ENCODE data around the gene PPP1R14B. TPM values are rescaled to one million over a fixed set of nuclear protein-coding genes. Genes with fewer than 3 reads are reported as not detected.

The PPP1R14B gene
- polyA plus RNA-seq, 3 donors, result 52.9 to 73.6 (median 68.0) TPM

DNA sequence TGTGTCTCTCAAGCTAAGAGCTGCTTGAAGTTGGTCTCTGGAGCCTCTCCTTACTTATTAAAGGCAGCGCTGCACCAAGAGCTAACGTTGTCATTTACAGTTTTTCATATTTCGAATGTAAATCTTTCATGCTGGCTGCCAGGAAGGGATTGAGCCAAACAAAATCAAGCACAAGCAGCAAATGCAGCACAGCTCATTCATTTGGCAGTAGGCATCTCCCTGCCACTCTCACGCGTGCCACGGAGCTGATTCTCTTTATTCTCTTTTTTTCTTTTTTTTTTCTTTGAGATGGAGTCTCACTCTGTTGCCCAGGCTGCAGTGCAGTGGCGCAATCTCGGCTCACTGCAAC, 13.8 kb downstream of the PPP1R14B start:
- no peak for DNase-seq (ENCODE audit: low read depth in 3 of 3, low spot score in 2 of 3)

GRCh38 chr11:64232182-64232966, 14.4 kb downstream of the PPP1R14B start:
- no peak for DNase-seq (ENCODE audit: low read depth in 3 of 3, low spot score in 2 of 3)

- no peak for DNase-seq (ENCODE audit: low read depth in 3 of 3, low spot score in 2 of 3)
Observed at GRCh38 chr11:64231546-64231945, 15.2 kb downstream of the PPP1R14B start.

GRCh38 chr11:64230985-64231365, 15.8 kb downstream of the PPP1R14B start:
- no peak for DNase-seq (ENCODE audit: low read depth in 3 of 3, low spot score in 2 of 3)

DNA sequence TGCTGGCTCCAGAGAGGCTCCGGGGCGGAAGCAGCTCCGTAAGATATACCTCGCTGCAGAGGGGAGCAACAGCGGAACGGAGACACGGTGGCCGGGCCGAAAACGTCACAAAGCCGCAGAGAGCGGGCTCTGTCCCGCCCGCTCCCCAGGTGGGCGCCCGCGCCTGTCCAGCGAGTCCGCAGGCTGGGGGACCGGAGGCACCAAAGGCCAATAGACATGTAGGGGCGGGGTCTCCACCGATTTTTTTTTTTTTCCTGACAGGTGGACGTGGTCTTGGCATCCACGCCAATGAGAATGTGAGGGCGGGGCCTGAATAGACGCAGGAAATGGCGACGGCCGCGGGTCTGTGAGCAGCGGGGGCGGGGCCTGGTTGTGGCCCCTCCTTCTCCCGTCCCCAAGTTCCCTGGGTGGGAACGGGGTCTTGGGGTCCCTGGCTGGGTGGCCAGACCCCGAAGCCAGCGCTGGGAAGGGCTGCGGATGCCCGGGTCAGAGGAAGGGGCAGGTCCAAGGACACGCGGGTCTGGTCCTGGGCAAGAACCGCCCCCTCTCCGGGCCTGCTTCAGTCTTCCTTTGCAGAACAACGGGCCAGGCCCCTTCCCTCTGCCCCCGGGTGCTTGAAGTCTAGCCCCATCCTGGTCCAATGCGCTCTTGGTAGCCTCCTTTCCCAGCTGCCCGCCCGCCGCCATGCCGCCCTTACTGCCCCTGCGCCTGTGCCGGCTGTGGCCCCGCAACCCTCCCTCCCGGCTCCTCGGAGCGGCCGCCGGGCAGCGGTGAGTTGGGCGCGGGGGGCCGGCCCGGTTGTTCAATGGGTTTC, 16.4 kb downstream of the PPP1R14B start, which contains the start of gene DNAJC4:
Gene DNAJC4, plus strand, starts transcription at position 378 of the 814 bp plus-strand sequence. Its CDS starts 307 bp downstream, at position 685.
- peak; percentile 87 to 94 (median 89) for DNase-seq (ENCODE audit: low read depth in 3 of 3, low spot score in 2 of 3)

DNA sequence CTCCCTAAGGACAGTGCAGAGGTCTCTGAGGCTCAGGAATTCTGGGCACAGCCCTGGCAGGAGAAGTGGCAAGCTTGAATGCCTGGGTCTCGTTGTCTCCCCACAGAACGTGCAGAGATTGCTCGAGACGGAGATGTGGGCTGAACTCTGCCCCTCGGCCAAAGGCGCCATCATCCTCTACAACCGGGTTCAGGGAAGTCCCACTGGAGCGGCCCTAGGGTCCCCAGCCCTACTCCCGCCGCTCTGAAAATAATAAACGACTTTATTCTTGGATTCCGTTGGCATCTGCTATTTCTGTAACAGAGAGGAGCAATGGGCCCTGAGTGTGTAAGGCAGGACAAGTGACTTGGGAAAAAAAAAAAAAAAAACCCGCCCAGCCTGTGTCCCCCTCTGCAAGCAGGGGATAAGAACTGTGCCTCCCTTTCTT, 17.0 kb downstream of the PPP1R14B start:
- no peak for DNase-seq (ENCODE audit: low read depth in 3 of 3, low spot score in 2 of 3)

- DNase-seq (ENCODE audit: low read depth in 3 of 3, low spot score in 2 of 3), result no peak
Observed at GRCh38 chr11:64229090-64229743, 17.5 kb downstream of the PPP1R14B start.

DNA sequence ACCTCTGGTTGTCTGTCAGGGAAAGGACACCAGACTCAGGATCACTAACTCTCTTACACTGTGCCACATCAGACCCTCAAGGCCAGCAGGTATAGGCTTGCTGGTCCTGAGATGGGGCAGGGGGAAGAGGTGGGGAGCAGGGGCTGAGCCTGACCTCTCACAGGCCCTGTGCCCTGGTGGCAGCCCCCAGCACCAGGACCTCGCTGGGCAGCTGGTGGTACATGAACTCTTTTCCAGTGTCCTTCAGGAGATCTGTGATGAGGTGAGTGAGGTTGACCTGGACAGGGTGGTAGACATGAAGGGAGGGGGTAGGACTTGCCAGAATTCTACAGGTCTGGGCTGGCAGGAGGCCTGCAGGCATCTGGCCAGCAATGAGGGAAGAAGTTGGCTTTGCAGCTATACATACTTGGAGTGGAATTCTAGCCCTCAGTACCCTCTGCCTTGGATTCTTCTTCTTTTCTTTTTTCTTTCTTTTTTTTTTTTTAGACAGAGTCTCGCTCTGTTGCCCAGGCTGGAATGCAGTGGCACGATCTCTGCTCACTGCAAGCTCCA, 19.3 kb downstream of the PPP1R14B start:
- DNase-seq (ENCODE audit: low read depth in 3 of 3, low spot score in 2 of 3), result no peak

DNA sequence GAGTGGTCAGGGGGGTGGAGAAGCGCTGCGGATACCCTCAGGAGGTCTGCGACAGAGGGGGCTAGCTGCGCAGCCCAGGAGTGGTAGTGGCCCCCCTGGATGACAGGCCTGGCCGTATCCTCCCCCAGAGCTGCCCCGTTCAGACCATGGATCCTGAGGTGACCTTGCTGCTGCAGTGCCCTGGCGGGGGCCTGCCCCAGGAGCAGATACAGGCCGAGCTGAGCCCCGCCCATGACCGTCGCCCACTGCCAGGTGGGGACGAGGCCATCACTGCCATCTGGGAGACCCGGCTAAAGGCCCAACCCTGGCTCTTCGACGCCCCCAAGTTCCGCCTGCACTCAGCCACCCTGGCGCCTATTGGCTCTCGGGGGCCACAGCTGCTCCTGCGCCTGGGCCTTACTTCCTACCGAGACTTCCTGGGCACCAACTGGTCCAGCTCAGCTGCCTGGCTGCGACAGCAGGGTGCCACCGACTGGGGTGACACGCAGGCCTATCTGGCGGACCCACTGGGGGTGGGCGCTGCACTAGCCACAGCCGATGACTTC, 20.2 kb downstream of the PPP1R14B start:
- DNase-seq (ENCODE audit: low read depth in 3 of 3, low spot score in 2 of 3), result no peak

GRCh38 chr11:64225608-64226506, 20.9 kb downstream of the PPP1R14B start, which contains the start of the genes NUDT22 and TRPT1:
NUDT22 (plus strand) TSS chr11:64226274; CDS start chr11:64226653, 379 bp downstream.
TRPT1 (minus strand) TSS chr11:64226186; CDS start chr11:64225860, 326 bp downstream.
- peak in 1 of 3 donors; percentile 74 for DNase-seq (ENCODE audit: low read depth in 3 of 3, low spot score in 2 of 3)

- no peak for DNase-seq (ENCODE audit: low read depth in 3 of 3, low spot score in 2 of 3)
Observed at GRCh38 chr11:64224891-64225607, 21.7 kb downstream of the PPP1R14B start.

DNA sequence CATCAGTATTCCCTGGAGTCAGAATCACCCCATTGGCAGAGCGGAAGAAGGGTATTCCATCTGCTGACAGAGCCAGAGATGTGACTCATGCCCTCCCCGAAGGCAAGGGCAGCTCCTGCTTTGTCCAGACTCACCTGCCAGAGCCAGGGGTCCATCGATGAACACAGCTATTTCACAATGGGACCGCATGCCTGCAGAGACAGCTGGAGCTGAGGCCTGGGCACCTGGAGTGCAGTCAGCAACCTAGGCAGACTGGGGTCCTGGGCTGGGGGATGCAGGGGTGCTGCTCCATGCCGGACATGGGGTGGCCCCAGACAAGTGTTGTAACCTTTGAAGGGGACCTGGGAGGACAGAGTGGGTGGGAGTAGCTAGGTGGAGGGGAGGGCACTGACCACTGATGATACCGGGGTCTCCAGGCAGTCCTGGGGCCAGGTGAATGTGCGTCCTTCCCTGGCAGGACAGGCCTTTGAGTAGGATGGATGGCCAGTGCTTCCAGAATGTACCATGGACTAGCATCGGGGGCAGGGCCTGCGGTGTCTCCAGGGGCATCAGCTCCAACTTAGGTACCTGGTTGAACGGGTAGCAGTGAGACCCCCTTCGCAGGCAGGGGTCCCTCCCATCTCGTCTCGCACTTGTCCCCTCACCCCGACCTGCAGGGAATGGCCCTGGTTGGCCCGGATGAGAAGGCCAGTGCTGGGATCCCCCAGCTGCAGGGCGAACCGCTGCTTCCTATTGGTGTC, 22.4 kb downstream of the PPP1R14B start:
- no peak for DNase-seq (ENCODE audit: low read depth in 3 of 3, low spot score in 2 of 3)

DNA sequence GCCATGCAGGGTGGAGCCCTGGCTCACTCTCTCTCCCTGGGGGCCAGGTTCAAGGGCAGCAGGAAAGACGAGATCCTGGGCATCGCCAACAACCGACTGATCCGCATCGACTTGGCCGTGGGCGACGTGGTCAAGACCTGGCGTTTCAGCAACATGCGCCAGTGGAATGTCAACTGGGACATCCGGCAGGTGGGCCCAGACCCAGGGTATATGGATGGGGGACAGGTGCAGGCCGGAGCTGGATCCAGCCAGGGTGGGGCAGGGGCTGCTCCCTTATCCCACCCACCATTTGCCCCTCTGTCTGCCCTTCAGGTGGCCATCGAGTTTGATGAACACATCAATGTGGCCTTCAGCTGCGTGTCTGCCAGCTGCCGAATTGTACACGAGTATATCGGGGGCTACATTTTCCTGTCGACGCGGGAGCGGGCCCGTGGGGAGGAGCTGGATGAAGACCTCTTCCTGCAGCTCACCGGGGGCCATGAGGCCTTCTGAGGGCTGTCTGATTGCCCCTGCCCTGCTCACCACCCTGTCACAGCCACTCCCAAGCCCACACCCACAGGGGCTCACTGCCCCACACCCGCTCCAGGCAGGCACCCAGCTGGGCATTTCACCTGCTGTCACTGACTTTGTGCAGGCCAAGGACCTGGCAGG, 23.6 kb downstream of the PPP1R14B start:
- DNase-seq (ENCODE audit: low read depth in 3 of 3, low spot score in 2 of 3), result no peak

GRCh38 chr11:64222651-64223000, 24.1 kb downstream of the PPP1R14B start:
- DNase-seq (ENCODE audit: low read depth in 3 of 3, low spot score in 2 of 3), result no peak

- no peak for DNase-seq (ENCODE audit: low read depth in 3 of 3, low spot score in 2 of 3)
Observed at GRCh38 chr11:64220798-64221197, 25.9 kb downstream of the PPP1R14B start.

DNA sequence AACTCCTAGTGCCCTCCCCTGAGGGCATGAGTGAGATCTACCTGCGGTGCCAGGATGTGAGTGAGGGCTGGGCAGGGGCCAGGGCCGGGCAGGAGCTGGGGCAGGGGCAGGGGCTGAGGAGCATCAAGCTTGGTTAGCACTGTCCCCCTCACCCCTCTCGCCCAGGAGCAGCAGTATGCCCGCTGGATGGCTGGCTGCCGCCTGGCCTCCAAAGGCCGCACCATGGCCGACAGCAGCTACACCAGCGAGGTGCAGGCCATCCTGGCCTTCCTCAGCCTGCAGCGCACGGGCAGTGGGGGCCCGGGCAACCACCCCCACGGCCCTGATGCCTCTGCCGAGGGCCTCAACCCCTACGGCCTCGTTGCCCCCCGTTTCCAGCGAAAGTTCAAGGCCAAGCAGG, 26.5 kb downstream of the PPP1R14B start:
- no peak for DNase-seq (ENCODE audit: low read depth in 3 of 3, low spot score in 2 of 3)

DNA sequence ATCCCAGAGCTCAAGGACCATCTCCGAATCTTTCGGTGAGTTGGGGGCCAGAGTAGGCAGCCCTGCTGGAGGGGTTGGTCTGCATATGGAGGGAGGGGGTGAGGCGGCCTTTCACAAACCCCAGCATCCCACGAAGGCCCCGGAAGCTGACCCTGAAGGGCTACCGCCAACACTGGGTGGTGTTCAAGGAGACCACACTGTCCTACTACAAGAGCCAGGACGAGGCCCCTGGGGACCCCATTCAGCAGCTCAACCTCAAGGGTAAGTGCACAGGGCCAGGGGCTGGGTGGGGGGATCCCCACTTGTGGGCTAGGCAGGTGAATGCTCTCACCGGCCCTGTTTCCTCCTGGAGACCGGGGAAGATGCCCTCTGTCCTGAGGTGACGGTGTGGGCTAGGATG, 27.0 kb downstream of the PPP1R14B start:
- no peak for DNase-seq (ENCODE audit: low read depth in 3 of 3, low spot score in 2 of 3)

- DNase-seq (ENCODE audit: low read depth in 3 of 3, low spot score in 2 of 3), result no peak
Observed at GRCh38 chr11:64219354-64219684, 27.4 kb downstream of the PPP1R14B start.

Data from right renal cortex interstitium (tissue), 3 donors.